HepG2 (cell line): Measurements from ENCODE around the gene MAIP1. TPM values are rescaled to one million over a fixed set of nuclear protein-coding genes. Genes with fewer than 3 reads are reported as not detected.

Source experiments
- ATAC-seq: fragments of 200-7000 bp; cut with Tn5 transposase; 3 replicates; pipeline ENCODE4 v1.9.1; 2020; ENCODE audit warnings: mild to moderate bottlenecking, moderate library complexity
- BruUV-seq: library from RNA; stranded (reverse); fragments of 400-500 nt; replicated peaks from 2 replicates; lab custom pipeline; 2021; lab: Mats Ljungman, UMichigan
- CTCF ChIA-PET: fragments of 300-600 bp; formaldehyde crosslinking; extraction: SDS; loops from one replicate; lab custom pipeline; 2021; ENCODE audit warnings: low total read pairs, inconsistent platforms, low intra/inter-chr PET ratio; lab: Yijun Ruan, JAX
- POLR2A ChIA-PET: fragments of 350-600 bp; sonication (Branson Sonifier 250); formaldehyde crosslinking; loops from one replicate; lab custom pipeline; 2020; ENCODE audit warnings: antibody characterized with exemption, inconsistent platforms; lab: Yijun Ruan, JAX
- DNase-seq: peaks from one replicate; pipeline ENCODE4 v3.0.0-alpha.2; 2015; ENCODE audit warnings: low spot score
- FAIRE-seq: peaks from 3 replicates; lab custom pipeline; 2011; peaks lifted over from hg19 to GRCh38; lab: Jason Lieb, UNC
- H2AFZ ChIP-seq: one replicate; pipeline ENCODE4 v1.6.1; 2011; ENCODE audit warnings: low read length, inconsistent platforms
- H3K27ac ChIP-seq: fragments of 300-600 bp; 3 replicates; pipeline ENCODE4 v1.8.0; 2011; ENCODE audit warnings: mixed run types, mild to moderate bottlenecking, mixed read lengths, low read length, inconsistent platforms; ENCODE audit not compliant: insufficient read depth; ENCODE audit errors: extremely low read length
- H3K27me3 ChIP-seq, 2 experiments: fragments of 200-600 bp in 1 of 2; 2 replicates in 1 of 2; 3 replicates in 1 of 2; pipeline versions ENCODE4 v1.6.0 to v1.8.0; 2011; ENCODE audit warnings: low read length in 2 of 2, mild to moderate bottlenecking in 2 of 2, moderate library complexity in 2 of 2, inconsistent platforms in 1 of 2; ENCODE audit not compliant: insufficient read depth in 2 of 2, control insufficient read depth in 1 of 2
- H3K36me3 ChIP-seq, 2 experiments: fragments of 200-600 bp in 1 of 2; replicated peaks in 1 of 2; 2 replicates in 1 of 2; 3 replicates in 1 of 2; pipeline versions ENCODE4 v1.5.1 to v1.8.0; 2011; ENCODE audit warnings: low read length in 2 of 2, inconsistent platforms in 1 of 2; ENCODE audit not compliant: insufficient read depth in 2 of 2, control insufficient read depth in 1 of 2
- H3K4me1 ChIP-seq: 2 replicates; pipeline ENCODE4 v1.5.1; 2012; ENCODE audit warnings: low read length, inconsistent platforms; ENCODE audit not compliant: insufficient read depth
- H3K4me2 ChIP-seq: 2 replicates; pipeline ENCODE4 v1.6.0; 2011; ENCODE audit warnings: low read depth, low read length, inconsistent platforms
- H3K4me3 ChIP-seq, 3 experiments: fragments of 200-600 bp in 1 of 3; sonication (generic), shearing (Covaris generic) in 1 of 3; replicated peaks in 1 of 3; 2 replicates each; pipeline ENCODE4 v1.5.1; 2011 to 2016; ENCODE audit warnings: low read length in 3 of 3, inconsistent platforms in 2 of 3, low read depth in 2 of 3, mild to moderate bottlenecking in 2 of 3, control low read depth in 1 of 3, mixed read lengths in 1 of 3; ENCODE audit not compliant: insufficient read depth in 1 of 3
- H3K79me2 ChIP-seq: one replicate; pipeline ENCODE4 v1.6.1; 2011; ENCODE audit warnings: low read length, inconsistent platforms; ENCODE audit not compliant: insufficient read depth
- H3K9ac ChIP-seq: 2 replicates; pipeline ENCODE4 v1.6.0; 2011; ENCODE audit warnings: mild to moderate bottlenecking, low read depth, low read length, inconsistent platforms; ENCODE audit not compliant: insufficient read depth
- H3K9me3 ChIP-seq: 2 replicates; pipeline ENCODE4 v1.5.1; 2012; ENCODE audit warnings: mild to moderate bottlenecking, low read length
- H4K20me1 ChIP-seq: 2 replicates; pipeline ENCODE4 v1.6.0; 2011; ENCODE audit warnings: inconsistent platforms, mild to moderate bottlenecking, low read length, moderate library complexity; ENCODE audit not compliant: insufficient read depth
- GABPB1 ChIP-seq: IDR thresholded peaks from 2 replicates; pipeline ENCODE4 v1.6.1; 2016; ENCODE audit warnings: mild to moderate bottlenecking, missing genetic modification reagents, moderate library complexity, missing compliant biosample characterization
- NR2F6 ChIP-seq, 2 experiments: IDR thresholded peaks; 2 replicates each; pipeline ENCODE4 v1.6.1; 2016; ENCODE audit warnings: antibody characterized with exemption in 1 of 2, mild to moderate bottlenecking in 1 of 2
- SATB2 ChIP-seq: sonication (generic); formaldehyde crosslinking; IDR thresholded peaks from 2 replicates; pipeline ENCODE4 v1.5.0; 2020; ENCODE audit warnings: missing genetic modification reagents
- SIX4 ChIP-seq: sonication (generic); formaldehyde crosslinking; IDR thresholded peaks from 2 replicates; pipeline ENCODE4 v1.4.0; 2020; ENCODE audit warnings: missing genetic modification reagents
- TCF7L2 ChIP-seq: IDR thresholded peaks from 2 replicates; pipeline ENCODE4 v1.6.1; 2011; ENCODE audit warnings: mild to moderate bottlenecking, low read depth, low read length, moderate library complexity
- ZFP36 ChIP-seq: fragments of 150-350 bp; IDR thresholded peaks from 2 replicates; pipeline ENCODE4 v1.6.1; 2018; ENCODE audit warnings: borderline replicate concordance, low read length, low read depth; ENCODE audit not compliant: partially characterized antibody
- ZNF12 ChIP-seq: sonication (generic); formaldehyde crosslinking; IDR thresholded peaks from 2 replicates; pipeline ENCODE4 v1.5.0; 2020; ENCODE audit warnings: missing genetic modification reagents
- ZNF282 ChIP-seq: fragments of 450-650 bp; IDR thresholded peaks from 2 replicates; pipeline ENCODE4 v1.6.1; 2018; ENCODE audit not compliant: partially characterized antibody
- ZNF292 ChIP-seq: sonication (generic); formaldehyde crosslinking; IDR thresholded peaks from 2 replicates; pipeline ENCODE4 v1.8.1; 2022; ENCODE audit warnings: mild to moderate bottlenecking, low read depth, missing genetic modification reagents, borderline replicate concordance
- ZNF558 ChIP-seq: sonication (generic); formaldehyde crosslinking; IDR thresholded peaks from 2 replicates; pipeline ENCODE4 v1.9.0; 2022; ENCODE audit warnings: mild to moderate bottlenecking, missing genetic modification reagents, borderline replicate concordance
- ZNF775 ChIP-seq: sonication (generic); formaldehyde crosslinking; IDR thresholded peaks from 2 replicates; pipeline ENCODE4 v1.4.0; 2020; ENCODE audit warnings: missing genetic modification reagents, mild to moderate bottlenecking, moderate library complexity, borderline replicate concordance
- WGBS: methylation state at CpG from one replicate; pipeline ENCODE4 v1.1.6; 2017; ENCODE audit warnings: low lambda C conversion rate; 5-methylcytosine and 5-hydroxymethylcytosine counted together
- in situ Hi-C: cut with HindIII; loops from 2 replicates; pipeline ENCODE4 v1.10.0; 2017; ENCODE audit warnings: low pct_unique_long_range_greater_than_20kb; ENCODE audit not compliant: extremely low pct_ligation_motif_present
- intact Hi-C: fragments of 100-400 bp; cut with micrococcal nuclease; formaldehyde crosslinking; loops from one replicate; pipeline ENCODE4 v1.10.0; 2022; ENCODE audit not compliant: unreplicated experiment
- polyA plus RNA-seq, 8 experiments: library from polyadenylated mRNA; depleted of rRNA in 3 of 8; stranded (reverse) in 7 of 8; unstranded in 1 of 8; fragments of >200 nt; fragmentation: Illumina TruSeq in 4 of 8; extraction: Trizol in 4 of 8; gene quantifications; 2 replicates each; pipeline versions ENCODE4 v1.2.1 to v1.2.3, GENCODE V29; 2011 to 2016; ENCODE audit warnings: low read depth in 4 of 8, missing spikeins in 1 of 8, mixed read lengths in 1 of 8; ENCODE audit not compliant: insufficient read depth in 1 of 8
- total RNA-seq, 5 experiments: library from RNA; depleted of rRNA; stranded (reverse); fragments of >200 nt; fragmentation: Illumina TruSeq; extraction: Trizol; gene quantifications; 2 replicates each; pipeline ENCODE4 v1.2.3, GENCODE V29; 2016; ENCODE audit warnings: low read depth in 1 of 5
- TF ChIP-seq, protein P1 (sequence below): sonication (generic); formaldehyde crosslinking; IDR thresholded peaks from 2 replicates; pipeline ENCODE4 v1.8.0; 2023; ENCODE audit warnings: mild to moderate bottlenecking, missing genetic modification reagents
- TF ChIP-seq, protein P2 (sequence below): sonication (generic); formaldehyde crosslinking; IDR thresholded peaks from 2 replicates; pipeline ENCODE4 v1.4.0; 2020; ENCODE audit warnings: low read depth, mild to moderate bottlenecking, missing genetic modification reagents
- TF ChIP-seq, protein P3 (sequence below): sonication (generic); formaldehyde crosslinking; IDR thresholded peaks from 2 replicates; pipeline ENCODE4 v1.4.0; 2020; ENCODE audit warnings: missing genetic modification reagents

The MAIP1 gene
- total and polyA plus RNA-seq, 2 of the 13 experiments (the other 11 are each of a cell fraction or from before 2014, with no cell fraction given): 22.3 to 72.9 TPM

DNA sequence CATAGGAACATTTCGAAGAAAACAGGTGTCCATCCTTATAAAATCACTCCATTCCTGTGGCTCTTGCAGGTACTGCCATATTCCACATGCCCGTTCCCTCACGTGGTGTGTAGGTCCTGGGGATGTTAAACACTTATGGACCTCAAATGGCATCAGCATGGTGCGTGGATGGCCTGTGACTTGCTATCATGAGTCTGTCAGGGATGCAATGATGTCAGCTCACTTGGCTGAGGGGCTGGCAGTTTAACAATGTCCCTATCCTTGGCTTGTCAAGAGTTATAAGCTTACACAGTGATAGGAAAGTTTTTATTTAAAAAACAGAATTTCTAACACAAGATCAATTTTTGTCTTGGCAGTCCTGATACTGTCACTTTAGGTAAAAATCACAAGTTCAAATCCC lies 28.8 kb downstream of the MAIP1 start:
- no peak overlapping the region for H2AFZ ChIP-seq
- in situ Hi-C loops (loop anchor here (10.0 kb wide), 1 partner anchor 321 kb away; the partner anchor contains the start of gene SPATS2L), intact Hi-C loops (loop anchor here (2.0 to 10.0 kb wide), 3 partner anchors 319 to 421 kb away; no protein-coding TSS in a partner anchor)
- TF ChIP-seq ZNF282 (no peak), TCF7L2 (no peak), ZNF292 (CRISPR knock-in tag) (no peak), ZFP36 (no peak), ZNF775 (CRISPR knock-in tag) (no peak), NR2F6 (IDR thresholded peaks at IDR 0.05) (no peak), NR2F6 (CRISPR knock-in tag; IDR thresholded peaks at IDR 0.05) (no peak), ZNF12 (no peak), SIX4 (CRISPR knock-in tag) (no peak), GABPB1 (CRISPR knock-in tag) (no peak), SATB2 (CRISPR knock-in tag) (no peak), ZNF558 (CRISPR knock-in tag) (no peak)
- TF ChIP-seq, protein P1, sequence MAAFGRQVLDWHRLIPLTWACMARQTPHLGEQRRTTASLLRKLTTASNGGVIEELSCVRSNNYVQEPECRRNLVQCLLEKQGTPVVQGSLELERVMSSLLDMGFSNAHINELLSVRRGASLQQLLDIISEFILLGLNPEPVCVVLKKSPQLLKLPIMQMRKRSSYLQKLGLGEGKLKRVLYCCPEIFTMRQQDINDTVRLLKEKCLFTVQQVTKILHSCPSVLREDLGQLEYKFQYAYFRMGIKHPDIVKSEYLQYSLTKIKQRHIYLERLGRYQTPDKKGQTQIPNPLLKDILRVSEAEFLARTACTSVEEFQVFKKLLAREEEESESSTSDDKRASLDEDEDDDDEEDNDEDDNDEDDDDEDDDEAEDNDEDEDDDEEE (CRISPR knock-in tag): no peak
- TF ChIP-seq, protein P2, sequence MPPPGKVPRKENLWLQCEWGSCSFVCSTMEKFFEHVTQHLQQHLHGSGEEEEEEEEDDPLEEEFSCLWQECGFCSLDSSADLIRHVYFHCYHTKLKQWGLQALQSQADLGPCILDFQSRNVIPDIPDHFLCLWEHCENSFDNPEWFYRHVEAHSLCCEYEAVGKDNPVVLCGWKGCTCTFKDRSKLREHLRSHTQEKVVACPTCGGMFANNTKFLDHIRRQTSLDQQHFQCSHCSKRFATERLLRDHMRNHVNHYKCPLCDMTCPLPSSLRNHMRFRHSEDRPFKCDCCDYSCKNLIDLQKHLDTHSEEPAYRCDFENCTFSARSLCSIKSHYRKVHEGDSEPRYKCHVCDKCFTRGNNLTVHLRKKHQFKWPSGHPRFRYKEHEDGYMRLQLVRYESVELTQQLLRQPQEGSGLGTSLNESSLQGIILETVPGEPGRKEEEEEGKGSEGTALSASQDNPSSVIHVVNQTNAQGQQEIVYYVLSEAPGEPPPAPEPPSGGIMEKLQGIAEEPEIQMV (CRISPR knock-in tag): no peak
- TF ChIP-seq, protein P3, sequence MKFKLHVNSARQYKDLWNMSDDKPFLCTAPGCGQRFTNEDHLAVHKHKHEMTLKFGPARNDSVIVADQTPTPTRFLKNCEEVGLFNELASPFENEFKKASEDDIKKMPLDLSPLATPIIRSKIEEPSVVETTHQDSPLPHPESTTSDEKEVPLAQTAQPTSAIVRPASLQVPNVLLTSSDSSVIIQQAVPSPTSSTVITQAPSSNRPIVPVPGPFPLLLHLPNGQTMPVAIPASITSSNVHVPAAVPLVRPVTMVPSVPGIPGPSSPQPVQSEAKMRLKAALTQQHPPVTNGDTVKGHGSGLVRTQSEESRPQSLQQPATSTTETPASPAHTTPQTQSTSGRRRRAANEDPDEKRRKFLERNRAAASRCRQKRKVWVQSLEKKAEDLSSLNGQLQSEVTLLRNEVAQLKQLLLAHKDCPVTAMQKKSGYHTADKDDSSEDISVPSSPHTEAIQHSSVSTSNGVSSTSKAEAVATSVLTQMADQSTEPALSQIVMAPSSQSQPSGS (CRISPR knock-in tag): no peak
- H3K27me3 ChIP-seq: no peaks in the 10 kb centered on the region
- ChIA-PET CTCF (no interaction called here), POLR2A (no interaction called here)
- peaks cover 7% of the 10 kb centered on the region for H3K4me1 ChIP-seq
- H3K9ac ChIP-seq: no peak overlapping the region
- H3K9me3 ChIP-seq: no peaks in the 10 kb centered on the region
- ATAC-seq: no peak
- no peak for DNase-seq
- FAIRE-seq: no peak
- H3K36me3 ChIP-seq: no peaks in the 10 kb centered on the region
- no TSS peak for BruUV-seq
- no peak overlapping the region for H3K4me3 ChIP-seq
- no peaks in the 10 kb centered on the region for H4K20me1 ChIP-seq
- H3K4me2 ChIP-seq: no peak overlapping the region
- H3K27ac ChIP-seq: no peak overlapping the region
- no peaks in the 10 kb centered on the region for H3K79me2 ChIP-seq
- WGBS: 62% methylated on average over 4 of the region's 4 CpGs
